ENCODE results near the gene TRIM44.

- TF ChIP-seq CTCF (conservative IDR thresholded peaks at IDR 0.05) (no peak), ZFX (IDR thresholded peaks at IDR 0.05) (no peak)
Measured at GRCh38 chr11:35722641-35723040, 60.1 kb downstream of the TRIM44 start.

All from C4-2B (cell line).